NT2/D1 (cell line): Measurements from ENCODE around the gene GPS1.
A peak's percentile ranks its signal among the peaks of the same experiment; 100 is the strongest.

Source experiments
- DNase-seq: peaks from one replicate; pipeline ENCODE4 v3.0.0-alpha.2; 2011; ENCODE audit warnings: low read depth, low spot score
- H3K27me3 ChIP-seq: 2 replicates; pipeline ENCODE4 v1.6.0; 2011; ENCODE audit warnings: mild to moderate bottlenecking; ENCODE audit not compliant: insufficient read length, insufficient read depth
- H3K36me3 ChIP-seq: 2 replicates; pipeline ENCODE4 v1.6.1; 2011; ENCODE audit warnings: mild to moderate bottlenecking, low read length, mixed read lengths; ENCODE audit not compliant: insufficient read depth, insufficient read length
- H3K4me1 ChIP-seq: 2 replicates; pipeline ENCODE4 v1.5.1; 2011; ENCODE audit not compliant: insufficient read depth, insufficient read length
- H3K4me3 ChIP-seq: 2 replicates; pipeline ENCODE4 v1.5.1; 2011; ENCODE audit warnings: low read depth; ENCODE audit not compliant: insufficient read length
- H3K9ac ChIP-seq: 2 replicates; pipeline ENCODE4 v1.6.0; 2011; ENCODE audit warnings: low read depth; ENCODE audit not compliant: insufficient read length
- H3K9me3 ChIP-seq: 2 replicates; pipeline ENCODE4 v1.5.1; 2011; ENCODE audit warnings: mild to moderate bottlenecking, low read length; ENCODE audit not compliant: insufficient read depth
- SUZ12 ChIP-seq: IDR thresholded peaks from 2 replicates; pipeline ENCODE4 v1.6.1; 2011; ENCODE audit not compliant: insufficient read length, insufficient read depth; ENCODE audit errors: extremely low read depth
- YY1 ChIP-seq: IDR thresholded peaks from 2 replicates; pipeline ENCODE4 v1.6.1; 2011; ENCODE audit not compliant: insufficient read length, insufficient read depth
- ZNF274 ChIP-seq: IDR thresholded peaks from 2 replicates; pipeline ENCODE4 v1.6.1; 2011; ENCODE audit warnings: mild to moderate bottlenecking, low read depth, low read length

Gene GPS1

GRCh38 chr17:82055965-82056728, 4.4 kb downstream of the GPS1 start:
- Histone ChIP-seq H3K36me3 (peaks cover 82% of the 10 kb centered on the region), H3K4me3 (no peak overlapping the region)

GRCh38 chr17:82056729-82057621, 5.3 kb downstream of the GPS1 start:
- Histone ChIP-seq H3K36me3 (peaks cover 90% of the 10 kb centered on the region), H3K4me3 (no peak overlapping the region), H3K9me3 (no peaks in the 10 kb centered on the region), H3K9ac (peak overlapping the region; percentile 13), H3K4me1 (peaks cover 18% of the 10 kb centered on the region), H3K27me3 (no peaks in the 10 kb centered on the region)
- no peak for TF ChIP-seq YY1
- no peak for TF ChIP-seq SUZ12
- no peak for TF ChIP-seq ZNF274
- DNase-seq = no peak

More at GRCh38 chr17:82055965-82056728, 4.4 kb downstream of the GPS1 start:
- no peaks in the 10 kb centered on the region for H3K9me3 ChIP-seq
- no peaks in the 10 kb centered on the region for H3K27me3 ChIP-seq
- peak overlapping the region; percentile 50 for H3K9ac ChIP-seq
- peaks cover 18% of the 10 kb centered on the region for H3K4me1 ChIP-seq
- TF ChIP-seq ZNF274 = no peak
- no peak for TF ChIP-seq SUZ12
- no peak for TF ChIP-seq YY1
- DNase-seq = no peak

DNA sequence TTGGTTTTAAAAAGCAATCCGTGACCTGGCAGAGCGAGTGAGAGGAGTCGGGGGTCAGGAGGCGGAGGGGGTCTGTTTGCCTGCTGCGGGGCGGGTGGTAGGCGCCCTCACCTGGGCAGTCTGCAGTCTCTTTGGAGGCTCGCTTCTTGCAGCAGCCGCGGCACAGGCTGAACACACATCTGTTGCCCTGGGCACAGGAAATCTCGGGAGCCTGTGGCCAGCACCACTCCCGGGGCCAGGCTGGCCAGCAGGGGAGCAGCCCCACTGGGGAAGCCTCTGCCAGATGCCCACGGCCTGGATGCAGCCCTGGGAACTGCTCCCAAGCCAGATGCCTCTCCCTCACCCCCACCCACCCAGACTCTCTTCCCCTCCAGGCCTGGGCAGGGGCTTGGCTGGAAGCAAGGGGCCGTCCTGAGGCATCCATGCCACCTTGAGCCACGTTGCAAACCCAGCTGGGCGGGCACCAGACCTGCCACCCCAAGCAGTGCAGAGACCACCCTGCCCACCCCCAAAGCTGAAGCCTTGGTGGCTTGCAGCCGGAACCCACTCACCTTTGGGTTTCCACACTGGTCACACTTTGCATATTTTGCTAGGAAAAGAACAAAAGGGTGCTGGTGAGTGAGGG, 6.6 kb downstream of the GPS1 start:
- Histone ChIP-seq H3K4me1 (peaks cover 14% of the 10 kb centered on the region), H3K4me3 (no peak overlapping the region), H3K36me3 (peaks cover 99% of the 10 kb centered on the region), H3K9me3 (no peaks in the 10 kb centered on the region), H3K9ac (peak overlapping the region; percentile 56), H3K27me3 (no peaks in the 10 kb centered on the region)
- TF ChIP-seq SUZ12 = no peak
- TF ChIP-seq YY1 = no peak
- no peak for TF ChIP-seq ZNF274
- DNase-seq = no peak

DNA sequence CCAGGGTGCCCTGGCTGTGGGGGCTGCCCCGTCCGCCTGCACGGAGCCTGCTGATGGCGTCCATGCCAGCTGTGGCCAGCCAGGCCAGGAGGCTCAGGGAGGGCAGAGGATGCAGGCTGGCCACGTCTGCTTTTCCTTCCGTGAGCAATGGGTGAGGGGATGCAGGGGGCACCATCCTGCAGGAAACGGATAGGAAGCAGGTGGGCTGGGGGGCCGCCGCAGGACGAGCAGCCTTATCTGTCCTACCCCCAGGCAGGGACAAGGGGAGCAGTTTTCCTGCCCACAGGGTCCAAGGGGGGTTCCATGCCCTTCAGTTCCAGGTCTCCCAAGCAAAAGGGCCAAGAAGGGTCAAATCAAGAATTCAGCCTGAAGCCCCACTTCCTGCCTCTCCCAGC, 7.2 kb downstream of the GPS1 start:
- no peak for DNase-seq
- no peaks in the 10 kb centered on the region for H3K27me3 ChIP-seq
- no peak overlapping the region for H3K9ac ChIP-seq
- no peaks in the 10 kb centered on the region for H3K9me3 ChIP-seq
- TF ChIP-seq YY1 (no peak), SUZ12 (no peak), ZNF274 (no peak)
- H3K4me3 ChIP-seq = no peak overlapping the region
- H3K36me3 ChIP-seq = peaks cover 99% of the 10 kb centered on the region
- peaks cover 11% of the 10 kb centered on the region for H3K4me1 ChIP-seq

- Histone ChIP-seq H3K36me3 (peaks cover 99% of the 10 kb centered on the region), H3K4me1 (peaks cover 11% of the 10 kb centered on the region), H3K27me3 (no peaks in the 10 kb centered on the region), H3K9me3 (no peaks in the 10 kb centered on the region), H3K4me3 (no peak overlapping the region), H3K9ac (no peak overlapping the region)
- DNase-seq = no peak
- TF ChIP-seq SUZ12 (no peak), YY1 (no peak), ZNF274 (no peak)
These were observed 7.7 kb downstream of the GPS1 start for GRCh38 chr17:82059272-82060000.

GRCh38 chr17:82060001-82060380, 8.3 kb downstream of the GPS1 start:
- no peak for DNase-seq
- Histone ChIP-seq H3K4me3 (no peak overlapping the region), H3K36me3 (peaks cover 96% of the 10 kb centered on the region), H3K4me1 (peaks cover 14% of the 10 kb centered on the region), H3K27me3 (no peaks in the 10 kb centered on the region), H3K9ac (no peak overlapping the region), H3K9me3 (no peaks in the 10 kb centered on the region)
- TF ChIP-seq ZNF274 (no peak), YY1 (no peak), SUZ12 (no peak)

GRCh38 chr17:82060614-82061013, 8.9 kb downstream of the GPS1 start:
- Histone ChIP-seq H3K9me3 (no peaks in the 10 kb centered on the region), H3K4me1 (peaks cover 12% of the 10 kb centered on the region), H3K9ac (no peak overlapping the region), H3K4me3 (no peak overlapping the region), H3K27me3 (no peaks in the 10 kb centered on the region), H3K36me3 (peaks cover 91% of the 10 kb centered on the region)
- TF ChIP-seq YY1 (no peak), SUZ12 (no peak), ZNF274 (no peak)
- no peak for DNase-seq
